ENCODE measurements around the gene NRG2.

NRG2 gene

DNA sequence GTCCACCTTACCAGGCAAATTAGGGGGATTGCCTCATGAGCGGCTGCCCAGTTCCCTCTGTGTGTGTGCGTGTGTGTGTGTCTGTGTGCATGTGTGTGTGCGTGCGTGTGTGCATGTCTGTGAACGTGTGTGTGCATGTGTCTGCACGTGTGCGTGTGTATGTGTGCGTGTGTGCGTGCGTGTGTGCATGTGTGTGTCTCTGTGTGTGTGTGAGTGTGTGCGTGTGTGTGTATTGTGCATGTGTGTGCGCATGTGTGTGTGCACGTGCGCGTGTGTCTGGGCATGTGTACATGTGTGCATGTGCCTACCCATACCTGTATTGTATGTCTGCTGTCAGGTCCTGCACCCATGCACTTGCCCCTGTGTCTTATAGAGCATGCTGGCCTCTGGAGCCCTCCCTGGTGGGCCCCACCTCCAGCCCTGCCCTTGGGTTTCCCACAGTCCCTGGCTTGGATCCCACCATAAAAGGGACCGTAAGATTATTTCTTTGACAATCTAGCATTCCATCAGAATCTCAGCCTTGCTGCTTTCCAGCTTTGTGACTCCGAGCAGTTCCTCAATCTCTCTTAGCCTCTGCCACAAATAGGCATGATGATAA, 238.2 kb downstream of the NRG2 start:
- H3K4me3 ChIP-seq (ENCODE audit: low read depth, low read length), result no peak overlapping the region

DNA sequence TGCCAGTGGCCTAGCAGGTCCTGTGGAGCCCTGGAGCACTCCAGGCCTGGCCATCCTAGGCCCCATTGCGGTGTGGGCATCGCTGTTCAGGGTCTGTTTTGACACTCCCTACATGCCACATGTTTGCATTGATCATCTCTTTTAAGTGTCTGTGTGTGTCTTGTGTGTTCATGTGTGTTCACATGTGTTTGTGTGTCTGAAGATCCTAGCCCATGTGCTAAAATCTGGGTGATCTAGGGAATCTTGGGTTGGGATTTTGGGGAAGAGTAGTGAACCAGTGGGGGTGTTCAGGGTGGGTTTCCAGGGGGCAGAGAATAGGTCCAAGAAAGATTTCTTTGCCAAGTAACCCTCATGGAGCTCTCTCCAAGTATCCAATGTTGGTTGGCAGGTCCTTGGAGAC, 239.1 kb downstream of the NRG2 start:
- H3K4me3 ChIP-seq (ENCODE audit: low read depth, low read length), result no peak overlapping the region

DNA sequence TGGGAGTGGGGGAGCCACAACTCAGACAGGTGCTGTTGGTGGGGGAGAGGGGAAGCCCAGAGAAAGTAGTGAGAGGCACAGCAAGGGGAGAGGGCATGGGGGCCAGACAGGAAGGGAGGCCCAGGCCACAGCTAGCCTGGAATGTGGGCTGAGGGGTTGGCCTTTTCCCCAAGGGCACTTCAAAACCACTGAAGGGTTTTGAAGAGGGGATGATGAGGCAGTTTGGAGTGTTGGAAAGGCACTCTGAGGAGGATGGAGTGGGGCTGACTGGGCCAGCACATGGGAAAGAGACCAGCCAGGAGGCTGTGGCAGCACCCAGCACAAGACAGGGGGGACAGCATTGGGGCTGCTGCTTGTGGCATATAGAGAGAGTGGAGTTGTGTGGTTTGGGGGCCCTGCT, 243.7 kb downstream of the NRG2 start:
- H3K4me3 ChIP-seq (ENCODE audit: low read depth, low read length), result no peak overlapping the region

DNA sequence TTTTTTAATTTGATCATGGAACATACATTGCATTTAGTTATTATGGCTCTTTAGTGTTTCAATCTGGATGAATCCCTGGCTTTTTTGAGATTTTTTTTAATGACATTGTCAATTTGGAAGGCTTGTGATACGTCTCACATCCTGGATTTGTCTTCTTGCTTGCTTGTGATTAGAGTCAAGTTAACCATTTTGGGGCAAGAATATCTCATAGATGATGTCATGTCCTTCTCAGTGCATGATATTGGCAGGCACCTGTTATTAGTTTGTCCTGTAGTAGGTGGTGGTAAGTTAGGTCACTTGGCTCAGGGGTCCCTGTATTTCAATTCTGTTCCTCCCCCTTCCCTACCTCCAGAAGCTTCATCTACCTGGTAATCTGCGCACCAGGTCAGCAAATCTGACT, 244.2 kb downstream of the NRG2 start:
- no peak overlapping the region for H3K4me3 ChIP-seq (ENCODE audit: low read depth, low read length)

DNA sequence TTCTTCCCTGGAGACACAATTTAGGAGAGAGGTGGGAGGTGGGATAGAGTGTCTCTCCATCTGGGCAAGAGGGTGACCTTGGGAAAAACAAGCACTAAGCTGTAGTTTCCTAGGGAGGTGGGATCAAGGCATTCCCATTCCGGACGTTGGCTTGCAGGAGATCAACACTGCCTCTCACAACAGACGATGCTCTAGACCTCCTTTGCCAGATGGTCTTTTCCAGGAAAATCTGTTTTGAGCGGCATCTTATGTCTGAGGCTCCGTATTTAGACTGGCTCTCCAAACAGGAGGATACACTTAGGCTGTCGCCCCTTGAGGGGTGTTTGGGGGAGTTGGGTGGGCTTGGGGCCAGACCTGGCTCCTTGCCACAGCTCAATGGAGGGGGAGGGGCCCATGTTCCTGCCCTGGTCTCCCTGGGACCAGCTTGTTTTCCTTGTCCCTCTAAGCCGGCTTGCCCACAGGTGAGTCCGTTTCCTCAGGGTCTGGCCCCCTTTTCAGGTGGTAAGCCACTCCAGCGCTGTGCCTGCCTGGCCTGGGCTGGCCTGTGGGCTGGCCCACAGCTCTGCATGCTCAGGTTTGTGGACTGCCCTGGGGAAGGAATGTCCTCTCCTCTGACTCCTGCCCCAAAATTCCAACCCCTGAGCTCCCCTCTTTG, 245.1 kb downstream of the NRG2 start:
- H3K4me3 ChIP-seq (ENCODE audit: low read depth, low read length), result no peak overlapping the region

DNA sequence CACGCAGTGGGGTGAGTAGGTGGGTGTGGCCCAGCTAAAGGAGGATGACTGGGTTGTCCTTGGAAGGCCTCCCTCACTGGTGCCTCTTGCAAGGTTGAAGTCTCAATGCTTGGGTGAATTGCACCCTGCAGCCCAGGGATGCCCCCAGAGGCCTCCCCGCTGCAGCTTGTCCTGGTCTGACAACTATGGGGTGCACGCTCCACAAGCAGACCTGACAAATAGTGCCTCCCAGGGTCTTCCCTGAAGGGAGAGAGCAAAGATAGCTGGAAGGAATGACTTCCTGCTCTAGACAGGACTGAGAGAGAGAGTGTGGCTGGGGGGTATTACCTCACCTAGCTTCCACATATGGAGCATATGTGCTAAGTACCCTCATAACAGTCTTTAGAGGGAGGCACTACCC, 245.8 kb downstream of the NRG2 start:
- no peak overlapping the region for H3K4me3 ChIP-seq (ENCODE audit: low read depth, low read length)

Data from iPS-11a (cell line).